NCI-H187 treated with DMSO at 0.1 percent for 48 hours (cell line): Measurements from ENCODE around the gene MTIF3.

Experiments used
- DNase-seq: peaks from one replicate; lab custom pipeline; 2025; lab: John Stamatoyannopoulos, UW

The MTIF3 gene

DNA sequence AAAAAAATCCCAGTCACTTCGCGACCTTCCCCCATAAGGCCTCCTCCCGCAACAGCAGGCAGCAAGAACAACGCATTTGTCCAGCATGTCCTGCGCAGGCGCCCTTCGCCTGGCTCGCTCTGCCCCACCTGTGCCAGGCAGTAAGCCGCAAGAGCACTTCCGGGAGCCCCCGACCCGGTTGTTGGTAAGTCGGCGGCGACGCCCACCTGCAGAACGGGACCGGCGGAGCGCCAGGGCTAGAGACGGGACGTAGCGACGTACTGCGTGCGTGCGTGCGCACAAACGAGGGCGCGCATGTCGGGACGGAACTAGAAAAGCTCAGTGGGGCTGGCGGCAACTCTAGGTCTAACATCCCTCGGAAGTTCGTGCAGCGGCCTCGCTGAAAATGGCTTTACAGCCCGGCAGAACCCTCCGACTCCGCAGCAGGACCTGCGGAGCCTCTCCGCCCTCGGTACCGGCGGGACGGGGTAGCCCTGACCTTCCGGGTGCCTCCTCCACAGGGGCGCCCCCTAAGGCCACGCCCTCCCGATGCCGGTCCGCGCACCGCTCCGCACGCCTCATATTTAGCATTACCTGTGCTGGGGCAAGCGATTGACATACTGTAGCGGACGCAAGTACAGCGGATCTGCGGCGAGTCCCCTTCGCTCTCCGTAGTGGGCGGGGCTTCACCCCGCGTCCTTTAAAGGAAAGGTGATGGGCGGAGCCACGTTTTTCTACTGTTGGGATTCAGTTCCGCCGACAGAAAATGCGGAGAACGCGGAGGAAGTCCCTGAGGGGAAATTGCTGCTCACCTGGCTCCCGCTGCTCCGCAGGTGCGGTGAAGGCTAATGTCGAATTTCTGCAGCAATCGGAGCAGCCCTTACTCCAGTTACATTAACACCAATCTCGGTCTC lies at the start of gene MTIF3:
Gene MTIF3 (minus strand): TSS at position 629 of the 893 bp plus-strand sequence. CDS start 10,116 bp downstream, outside the sequence.
- DNase-seq: peak; percentile 61

- DNase-seq: no peak
These were observed 47.3 kb upstream of the MTIF3 start for GRCh38 chr13:27497563-27498230.

DNA sequence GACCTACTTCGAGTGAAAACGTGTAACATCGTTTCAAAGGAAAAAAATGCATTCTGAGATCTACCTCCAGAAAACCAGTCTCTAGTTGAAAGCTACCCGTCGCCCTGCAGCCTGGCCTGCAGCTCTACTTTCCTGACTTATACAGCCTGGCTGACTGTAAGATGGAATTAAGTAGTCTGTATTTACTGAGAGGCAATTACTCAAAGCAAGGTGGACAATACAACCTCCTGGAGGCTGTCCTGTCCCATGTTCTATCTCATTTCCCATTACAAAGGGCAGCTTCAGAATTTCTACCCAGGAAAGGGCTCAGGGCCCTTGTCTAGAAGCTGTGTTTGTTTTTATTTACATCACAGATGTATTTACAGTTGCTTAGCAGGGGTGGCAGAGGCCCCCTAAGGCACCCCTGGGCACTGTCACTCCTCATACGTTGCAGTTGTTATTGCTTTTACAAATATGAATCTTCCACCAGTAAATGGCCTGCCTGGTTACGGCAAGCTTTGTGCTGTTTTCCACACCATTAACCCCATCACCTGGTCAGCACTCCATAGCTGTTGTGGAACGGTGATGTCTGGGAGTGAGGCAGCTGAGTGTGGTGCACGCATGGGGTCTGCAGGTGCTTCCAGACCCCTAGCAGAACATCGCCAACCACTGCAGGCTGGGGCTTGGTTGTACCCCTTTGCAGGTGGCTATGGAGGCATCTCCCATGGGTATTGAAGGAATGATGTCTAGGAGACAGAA lies 46.3 kb upstream of the MTIF3 start:
- DNase-seq: no peak

GRCh38 chr13:27496006-27496405 lies 45.6 kb upstream of the MTIF3 start:
- no peak for DNase-seq

DNA sequence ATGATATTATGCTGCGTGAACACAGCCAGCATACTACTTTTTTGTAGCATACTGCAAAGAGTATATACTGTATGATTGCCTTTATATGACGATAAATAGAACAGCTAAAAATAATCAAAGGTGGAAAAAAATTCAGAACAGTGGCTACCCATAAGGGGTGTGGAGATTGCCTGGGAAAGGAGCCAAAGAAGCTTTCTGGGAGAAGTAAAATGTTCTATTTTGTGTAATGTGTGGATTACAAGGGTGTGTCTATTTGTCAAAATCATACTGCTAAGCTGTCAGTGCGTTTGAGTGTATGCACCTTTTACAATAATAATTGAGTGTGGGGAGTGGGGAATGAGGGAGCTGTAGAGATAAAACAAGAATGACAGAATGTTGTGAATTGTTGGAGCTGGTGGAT lies 45.2 kb upstream of the MTIF3 start:
- no peak for DNase-seq

DNA sequence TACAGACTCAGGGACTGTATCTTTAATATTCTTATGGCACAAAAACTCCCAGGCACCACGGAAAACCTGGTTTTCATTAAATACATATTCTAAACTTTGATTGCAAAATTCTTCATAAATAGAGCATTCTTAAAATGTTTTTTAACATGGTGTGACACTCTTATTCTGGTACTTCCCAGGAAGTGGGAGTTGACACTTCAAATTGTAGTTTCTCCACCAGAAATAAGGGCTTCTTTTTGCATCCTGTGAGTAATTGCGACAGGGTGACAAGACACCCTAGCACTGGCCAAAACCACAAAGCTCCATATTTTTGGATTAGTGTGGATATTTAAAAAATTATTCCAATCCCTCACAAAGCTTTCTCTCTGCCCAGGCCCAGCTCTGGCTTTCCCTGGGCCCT lies 43.6 kb upstream of the MTIF3 start:
- no peak for DNase-seq

- no peak for DNase-seq
These were observed 39.1 kb upstream of the MTIF3 start for GRCh38 chr13:27489456-27489855.

DNA sequence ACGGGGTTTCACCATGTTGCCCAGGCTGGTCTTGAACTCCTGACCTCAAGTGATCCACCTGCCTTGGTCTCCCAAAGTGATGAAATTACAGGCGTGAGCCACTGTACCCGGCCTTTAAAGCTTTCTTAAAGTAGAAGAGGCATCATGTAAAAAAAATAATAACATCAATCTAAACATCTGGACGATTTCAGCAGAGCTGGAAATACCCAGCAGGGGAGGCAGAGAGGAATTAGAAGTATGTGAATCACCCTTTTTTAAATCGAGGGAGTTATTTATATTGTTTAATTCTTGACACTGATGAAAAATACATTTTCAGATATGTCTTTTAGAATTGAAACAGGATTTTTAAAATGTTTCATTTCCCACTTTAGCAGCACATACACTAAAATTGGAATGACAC lies 37.4 kb upstream of the MTIF3 start:
- DNase-seq: no peak

DNA sequence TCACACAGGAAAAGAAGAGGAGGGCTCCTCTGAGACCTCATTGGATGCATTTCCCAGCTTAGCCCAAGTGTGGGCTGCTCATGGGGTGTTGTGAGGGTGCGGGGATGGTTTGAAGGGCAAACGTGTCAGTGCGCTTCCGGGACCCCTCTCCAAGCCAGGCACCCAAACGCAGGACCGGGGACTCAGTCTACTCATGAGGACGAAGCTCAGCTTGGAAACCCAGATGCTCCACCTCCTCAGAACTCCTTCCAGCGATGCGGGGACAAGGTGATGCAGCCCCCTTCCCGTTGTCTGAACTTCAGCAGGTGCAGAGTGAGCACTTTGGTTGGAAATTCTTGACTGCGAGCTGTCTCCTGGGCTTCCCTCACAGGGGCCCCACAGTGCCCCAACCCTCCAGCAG lies 33.1 kb upstream of the MTIF3 start:
- no peak for DNase-seq

DNA sequence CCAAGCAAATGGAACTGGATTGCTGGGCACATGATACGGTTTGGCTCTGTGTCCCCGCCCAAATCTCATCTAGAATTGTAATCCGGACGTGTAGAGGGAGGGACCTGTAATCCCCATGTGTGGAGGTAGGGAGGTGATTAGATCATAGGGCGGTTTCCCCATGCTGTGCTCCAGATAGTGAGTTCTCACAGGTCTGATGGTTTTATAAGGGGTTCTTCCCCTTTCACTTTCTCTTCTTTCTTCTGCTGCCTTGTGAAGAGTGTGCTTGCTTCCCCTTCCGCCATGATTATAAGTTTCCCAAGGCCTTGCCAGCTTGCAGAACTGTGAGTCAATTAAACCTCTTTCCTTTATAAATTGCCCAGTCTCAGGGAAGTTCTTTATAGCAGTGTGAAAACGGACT lies 32.6 kb upstream of the MTIF3 start:
- DNase-seq: no peak

GRCh38 chr13:27481766-27482165 lies 31.4 kb upstream of the MTIF3 start:
- no peak for DNase-seq

- no peak for DNase-seq
These were observed 26.8 kb upstream of the MTIF3 start for GRCh38 chr13:27476943-27477703.

DNA sequence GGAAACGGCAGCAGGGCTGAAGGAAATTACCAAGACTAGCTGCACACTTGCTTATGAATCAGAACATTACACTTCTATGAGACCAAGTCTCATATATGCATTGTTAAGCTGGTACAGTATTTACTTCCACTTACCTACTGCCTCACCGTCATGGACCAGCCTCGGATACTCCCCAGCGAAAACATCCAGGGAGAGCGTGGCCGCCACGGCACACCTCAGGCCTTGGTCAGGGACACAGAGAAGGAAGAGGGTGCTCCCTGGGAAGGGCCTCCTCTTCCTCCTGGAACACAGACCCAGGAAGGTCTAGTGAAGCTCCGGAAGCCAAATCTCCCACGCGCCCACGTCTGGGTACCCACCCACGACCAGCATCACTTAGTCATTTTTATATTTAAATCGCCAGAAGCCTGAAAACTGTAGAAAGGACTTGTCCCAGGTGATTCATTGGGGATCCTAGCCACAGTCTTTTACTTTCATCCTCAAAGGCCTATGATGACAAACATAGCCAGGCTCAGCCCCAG lies 24.4 kb upstream of the MTIF3 start:
- no peak for DNase-seq

DNA sequence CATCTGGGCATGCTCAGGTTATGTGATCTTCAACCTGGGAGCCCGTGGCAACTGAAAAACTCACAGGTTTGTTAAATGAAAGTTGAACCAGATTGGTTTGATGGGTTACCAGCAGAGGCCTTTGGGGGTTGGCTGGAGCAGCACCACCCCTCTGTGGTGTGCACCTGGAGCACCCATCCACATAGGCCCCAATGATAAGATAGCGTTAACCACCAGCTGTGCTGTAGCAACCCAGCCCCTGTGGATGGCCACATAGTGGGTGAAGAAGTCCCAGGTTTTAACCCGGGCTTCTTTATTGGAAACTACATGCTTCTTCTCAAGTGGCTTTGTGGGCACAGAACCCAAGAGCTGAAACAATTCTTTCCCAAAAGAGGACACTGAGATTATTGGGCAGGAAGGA lies 22.6 kb upstream of the MTIF3 start:
- DNase-seq: no peak

- DNase-seq: no peak
These were observed 22.1 kb upstream of the MTIF3 start for GRCh38 chr13:27472441-27472840.

DNA sequence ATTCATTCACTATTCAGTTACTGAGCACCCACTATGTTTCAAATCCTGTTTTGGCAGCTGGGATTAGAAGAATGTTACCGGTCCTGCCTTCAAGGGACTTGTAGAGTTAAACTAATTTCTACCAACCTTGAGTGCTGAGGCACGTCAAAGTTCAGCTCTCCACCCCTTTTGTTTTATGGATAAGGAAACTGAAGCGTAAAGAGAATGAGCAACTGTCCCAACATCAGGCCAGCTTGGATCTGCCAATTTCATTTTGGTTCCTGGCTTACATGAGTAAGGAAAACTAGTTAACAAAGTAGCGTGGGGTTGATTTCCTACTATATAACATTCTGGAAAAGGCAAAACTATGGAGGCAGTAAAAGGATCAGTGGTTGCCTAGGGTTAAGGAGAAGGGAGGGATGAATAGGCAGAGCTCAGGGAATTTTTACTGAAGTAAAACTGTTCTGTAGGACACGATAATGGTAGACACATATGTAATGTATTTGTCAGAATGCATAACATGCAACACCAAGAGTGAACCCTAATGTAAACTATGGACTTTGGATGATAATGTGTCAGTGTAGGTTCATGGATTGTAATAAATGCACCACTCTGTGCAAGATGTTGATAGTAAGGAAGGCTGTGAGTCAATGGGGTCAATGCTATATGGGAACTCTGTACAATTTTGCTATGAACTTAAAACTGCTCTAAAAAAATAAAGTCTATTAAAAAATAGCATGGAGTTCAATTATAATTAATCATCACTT lies 19.9 kb upstream of the MTIF3 start:
- no peak for DNase-seq

GRCh38 chr13:27466513-27466912 lies 16.1 kb upstream of the MTIF3 start:
- no peak for DNase-seq

DNA sequence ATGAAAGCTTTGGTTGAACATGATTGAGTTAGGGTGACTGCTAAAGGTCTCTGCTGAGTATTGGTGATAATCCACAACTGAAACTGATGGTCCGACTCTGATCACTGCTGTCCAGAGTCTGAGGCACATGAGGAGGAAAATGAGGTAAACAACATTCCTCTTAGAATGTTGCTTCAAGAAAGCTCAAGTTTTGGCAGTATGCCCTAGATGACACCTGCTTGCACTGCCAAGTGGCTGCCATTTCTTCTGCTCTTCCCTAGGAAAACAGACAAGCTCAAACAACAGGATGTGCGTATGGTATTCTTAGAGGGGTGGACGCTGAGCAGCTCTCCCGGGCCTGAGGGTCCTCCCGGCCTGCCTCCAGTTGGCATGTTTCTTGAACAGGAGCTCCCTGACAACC lies 15.2 kb upstream of the MTIF3 start:
- no peak for DNase-seq

- DNase-seq: no peak
These were observed 13.1 kb upstream of the MTIF3 start for GRCh38 chr13:27463500-27463899.

DNA sequence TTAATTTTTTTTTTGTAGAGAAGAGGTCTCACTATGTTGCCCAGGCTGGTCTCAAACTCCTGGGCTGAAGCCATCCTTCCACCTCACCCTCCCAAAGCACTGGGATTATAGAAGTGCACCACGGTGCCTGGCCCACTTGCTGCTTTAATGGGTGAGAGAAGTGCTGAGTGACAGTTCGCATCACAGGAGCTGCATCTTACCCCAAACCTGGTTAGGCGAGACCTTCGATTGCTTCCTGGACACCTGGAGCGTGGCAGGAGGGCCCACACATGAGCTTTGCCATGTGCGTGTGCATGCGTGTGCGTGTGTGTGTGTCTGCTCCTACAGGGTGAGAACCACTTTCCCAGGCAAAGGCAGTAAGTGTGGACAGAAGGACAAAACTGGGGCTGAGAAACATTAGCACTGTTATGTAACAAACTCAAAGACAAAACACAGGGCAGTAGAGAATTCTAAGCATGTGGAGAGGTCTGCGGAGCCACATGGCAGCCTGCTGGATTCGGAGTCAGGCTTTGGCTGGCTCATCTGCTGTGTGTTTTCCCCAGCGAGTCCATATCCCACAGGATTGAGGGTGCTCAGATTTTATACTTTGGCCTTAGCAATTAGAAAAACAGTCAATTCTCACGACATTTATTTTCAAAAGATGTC lies 11.7 kb upstream of the MTIF3 start:
- DNase-seq: no peak
